OCI-LY1 (cell line): ENCODE results near the gene GATAD2A.

Source experiments
- EZH2 ChIP-seq: fragments of 200-600 bp; sonication (generic), shearing (Covaris generic); IDR thresholded peaks from 2 replicates; pipeline ENCODE4 v1.8.0; 2017; ENCODE audit warnings: borderline replicate concordance, mixed run types, mild to moderate bottlenecking, antibody characterized with exemption, low read length, moderate library complexity, mixed read lengths
- TF ChIP-seq, protein P1 (sequence below): fragments of 200-600 bp; sonication (generic), shearing (Covaris generic); IDR thresholded peaks from 2 replicates; pipeline ENCODE4 v1.5.1; 2017; ENCODE audit warnings: mild to moderate bottlenecking, antibody characterized with exemption, low read length, moderate library complexity, mixed read lengths

GRCh38 chr19:19513682-19514081 lies 108.2 kb downstream of the GATAD2A start:
- TF ChIP-seq, protein P1, sequence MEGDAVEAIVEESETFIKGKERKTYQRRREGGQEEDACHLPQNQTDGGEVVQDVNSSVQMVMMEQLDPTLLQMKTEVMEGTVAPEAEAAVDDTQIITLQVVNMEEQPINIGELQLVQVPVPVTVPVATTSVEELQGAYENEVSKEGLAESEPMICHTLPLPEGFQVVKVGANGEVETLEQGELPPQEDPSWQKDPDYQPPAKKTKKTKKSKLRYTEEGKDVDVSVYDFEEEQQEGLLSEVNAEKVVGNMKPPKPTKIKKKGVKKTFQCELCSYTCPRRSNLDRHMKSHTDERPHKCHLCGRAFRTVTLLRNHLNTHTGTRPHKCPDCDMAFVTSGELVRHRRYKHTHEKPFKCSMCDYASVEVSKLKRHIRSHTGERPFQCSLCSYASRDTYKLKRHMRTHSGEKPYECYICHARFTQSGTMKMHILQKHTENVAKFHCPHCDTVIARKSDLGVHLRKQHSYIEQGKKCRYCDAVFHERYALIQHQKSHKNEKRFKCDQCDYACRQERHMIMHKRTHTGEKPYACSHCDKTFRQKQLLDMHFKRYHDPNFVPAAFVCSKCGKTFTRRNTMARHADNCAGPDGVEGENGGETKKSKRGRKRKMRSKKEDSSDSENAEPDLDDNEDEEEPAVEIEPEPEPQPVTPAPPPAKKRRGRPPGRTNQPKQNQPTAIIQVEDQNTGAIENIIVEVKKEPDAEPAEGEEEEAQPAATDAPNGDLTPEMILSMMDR, result no peak
- no peak for TF ChIP-seq EZH2
